Retinal pigment epithelial cell (primary cell): ENCODE data around the gene FDX2.

ENCODE experiments used
- DNase-seq: peaks from one replicate; pipeline ENCODE4 v3.0.0-alpha.2; 2010; ENCODE audit warnings: low read depth
- H3K4me3 ChIP-seq: 2 replicates; pipeline ENCODE4 v1.5.1; 2011; ENCODE audit warnings: mild to moderate bottlenecking, low read length, control low read depth, moderate library complexity
- TF ChIP-seq, protein P1 (sequence below): conservative IDR thresholded peaks from 2 replicates; pipeline ENCODE4 v1.5.1; 2011; ENCODE audit warnings: low read depth, low read length, control low read depth, inconsistent platforms

The FDX2 gene

DNA sequence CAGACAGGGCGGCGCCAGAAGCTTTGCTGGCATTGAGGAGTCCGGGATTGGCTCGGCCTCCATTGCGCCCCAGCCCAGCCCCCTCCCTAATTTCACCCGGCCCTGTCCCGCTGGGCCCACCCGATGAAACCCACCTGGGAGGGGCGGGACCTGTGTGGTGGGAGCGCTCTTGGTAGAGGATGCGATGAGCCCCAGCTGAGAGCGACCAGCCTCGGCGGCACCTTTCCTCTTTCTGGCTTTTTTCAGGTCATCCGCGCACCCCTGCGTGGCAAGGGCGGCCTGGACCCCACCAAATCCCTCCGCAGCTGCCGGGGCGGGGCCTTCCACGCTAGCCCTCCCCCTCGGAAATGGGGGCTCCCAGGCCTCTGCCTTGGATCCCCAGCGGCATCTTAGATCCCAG is 6.4 kb downstream of the FDX2 start, which contains the start of gene ZGLP1:
Gene ZGLP1, minus strand, starts transcription at position 393 of the 400 bp plus-strand sequence.
- TF ChIP-seq, protein P1, sequence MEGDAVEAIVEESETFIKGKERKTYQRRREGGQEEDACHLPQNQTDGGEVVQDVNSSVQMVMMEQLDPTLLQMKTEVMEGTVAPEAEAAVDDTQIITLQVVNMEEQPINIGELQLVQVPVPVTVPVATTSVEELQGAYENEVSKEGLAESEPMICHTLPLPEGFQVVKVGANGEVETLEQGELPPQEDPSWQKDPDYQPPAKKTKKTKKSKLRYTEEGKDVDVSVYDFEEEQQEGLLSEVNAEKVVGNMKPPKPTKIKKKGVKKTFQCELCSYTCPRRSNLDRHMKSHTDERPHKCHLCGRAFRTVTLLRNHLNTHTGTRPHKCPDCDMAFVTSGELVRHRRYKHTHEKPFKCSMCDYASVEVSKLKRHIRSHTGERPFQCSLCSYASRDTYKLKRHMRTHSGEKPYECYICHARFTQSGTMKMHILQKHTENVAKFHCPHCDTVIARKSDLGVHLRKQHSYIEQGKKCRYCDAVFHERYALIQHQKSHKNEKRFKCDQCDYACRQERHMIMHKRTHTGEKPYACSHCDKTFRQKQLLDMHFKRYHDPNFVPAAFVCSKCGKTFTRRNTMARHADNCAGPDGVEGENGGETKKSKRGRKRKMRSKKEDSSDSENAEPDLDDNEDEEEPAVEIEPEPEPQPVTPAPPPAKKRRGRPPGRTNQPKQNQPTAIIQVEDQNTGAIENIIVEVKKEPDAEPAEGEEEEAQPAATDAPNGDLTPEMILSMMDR: no peak
- no peak within 1 kb of the TSS for H3K4me3 ChIP-seq
- no peak for DNase-seq

DNA sequence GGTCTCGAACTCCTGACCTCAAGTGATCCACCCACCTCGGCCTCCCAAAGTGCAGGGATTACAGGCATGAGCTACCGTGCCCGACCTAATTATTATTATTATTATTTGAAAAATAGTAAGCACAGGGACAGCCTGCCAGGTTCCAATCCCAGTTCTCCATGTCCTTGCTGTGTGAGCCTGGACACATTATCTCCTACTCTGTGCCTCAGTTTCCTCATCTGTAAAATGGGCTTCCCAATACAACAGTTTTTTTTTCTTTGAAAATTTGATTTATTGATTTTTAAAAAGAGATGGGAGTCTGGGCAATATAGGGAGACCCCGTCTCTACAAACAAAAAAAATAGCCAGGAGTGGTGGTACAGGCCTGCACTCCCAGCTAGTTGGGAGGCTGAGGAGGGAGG is 9.5 kb downstream of the FDX2 start:
- TF ChIP-seq, protein P1: no peak
- DNase-seq: no peak
- H3K4me3 ChIP-seq: no peak overlapping the region

DNA sequence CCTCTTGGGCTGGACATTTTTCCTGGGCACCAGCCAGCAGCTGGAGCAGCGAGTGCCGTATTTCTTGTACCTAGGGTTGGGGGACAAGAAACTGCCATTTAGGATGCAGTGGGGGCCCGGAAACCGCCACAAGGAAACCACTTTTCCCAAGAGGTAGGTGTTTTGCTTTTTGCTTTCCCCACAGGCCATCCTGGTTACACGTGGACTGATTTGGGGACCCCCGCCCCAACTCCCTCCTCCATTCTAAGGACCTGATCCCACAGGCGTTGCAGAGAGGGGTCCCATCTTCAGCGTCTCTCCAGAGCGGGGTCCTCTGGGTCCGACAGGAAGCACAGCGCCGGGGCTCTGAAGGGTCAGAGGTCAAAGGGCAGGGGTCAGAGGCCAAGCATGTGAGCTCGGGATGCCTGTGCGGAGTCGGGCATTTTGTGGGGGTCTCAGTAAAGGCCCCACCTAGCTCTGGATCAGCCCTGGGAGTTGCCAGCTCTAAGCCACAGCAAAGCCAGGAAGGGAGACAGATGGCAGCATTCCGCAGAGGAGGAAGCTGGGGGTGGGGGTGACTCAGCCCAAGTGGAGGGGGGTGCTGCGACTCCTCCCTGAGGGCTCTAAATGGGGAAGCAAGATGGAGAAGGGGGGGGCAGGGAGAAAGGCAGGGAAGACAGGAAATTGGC is 10.5 kb downstream of the FDX2 start:
- DNase-seq: no peak
- TF ChIP-seq, protein P1: no peak
- no peak overlapping the region for H3K4me3 ChIP-seq

DNA sequence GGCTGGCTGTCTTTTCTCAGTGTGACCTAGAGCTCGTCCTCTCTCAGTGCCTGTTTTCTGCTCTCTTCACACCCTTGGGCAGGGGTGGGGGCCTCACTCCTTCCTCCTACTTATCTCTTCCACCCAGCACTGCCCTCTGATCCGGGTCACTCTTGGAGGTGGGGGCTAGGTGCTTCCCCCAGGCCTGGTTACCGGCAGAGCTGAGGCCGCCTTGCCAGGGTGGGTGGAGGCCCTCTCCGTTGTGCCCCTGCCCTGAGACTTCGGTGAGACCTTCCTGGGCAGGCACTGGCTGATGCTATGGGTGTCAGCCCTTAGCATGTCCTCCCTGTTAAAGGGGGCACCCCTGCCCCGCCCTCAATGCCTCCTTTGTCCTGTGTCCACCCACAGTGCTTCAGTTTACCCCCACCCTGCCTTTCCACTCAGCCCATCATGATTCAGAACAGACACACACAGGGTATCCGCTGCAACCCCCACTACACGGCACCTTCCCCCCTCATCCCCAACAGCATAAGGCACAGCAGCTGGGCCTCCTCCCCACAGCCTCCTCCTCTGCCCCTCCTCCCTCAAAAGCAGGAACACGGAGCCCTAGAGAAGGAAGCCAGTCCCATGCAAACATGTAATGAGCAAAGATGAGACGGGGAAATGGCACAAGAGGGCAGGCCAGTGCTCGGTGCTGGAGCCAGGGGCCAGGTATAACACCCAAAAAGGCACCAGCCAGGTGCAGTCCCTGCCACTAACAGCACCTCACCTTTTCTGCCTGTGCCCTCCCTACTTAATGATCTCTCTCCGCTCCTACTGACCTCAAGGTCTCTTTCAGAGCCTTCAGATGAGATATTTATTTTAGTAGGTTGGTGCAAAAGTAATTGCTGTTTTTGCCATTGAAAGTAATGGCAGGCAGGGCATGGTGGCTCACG is 16.0 kb downstream of the FDX2 start:
- TF ChIP-seq, protein P1: no peak
- no peak overlapping the region for H3K4me3 ChIP-seq
- no peak for DNase-seq

DNA sequence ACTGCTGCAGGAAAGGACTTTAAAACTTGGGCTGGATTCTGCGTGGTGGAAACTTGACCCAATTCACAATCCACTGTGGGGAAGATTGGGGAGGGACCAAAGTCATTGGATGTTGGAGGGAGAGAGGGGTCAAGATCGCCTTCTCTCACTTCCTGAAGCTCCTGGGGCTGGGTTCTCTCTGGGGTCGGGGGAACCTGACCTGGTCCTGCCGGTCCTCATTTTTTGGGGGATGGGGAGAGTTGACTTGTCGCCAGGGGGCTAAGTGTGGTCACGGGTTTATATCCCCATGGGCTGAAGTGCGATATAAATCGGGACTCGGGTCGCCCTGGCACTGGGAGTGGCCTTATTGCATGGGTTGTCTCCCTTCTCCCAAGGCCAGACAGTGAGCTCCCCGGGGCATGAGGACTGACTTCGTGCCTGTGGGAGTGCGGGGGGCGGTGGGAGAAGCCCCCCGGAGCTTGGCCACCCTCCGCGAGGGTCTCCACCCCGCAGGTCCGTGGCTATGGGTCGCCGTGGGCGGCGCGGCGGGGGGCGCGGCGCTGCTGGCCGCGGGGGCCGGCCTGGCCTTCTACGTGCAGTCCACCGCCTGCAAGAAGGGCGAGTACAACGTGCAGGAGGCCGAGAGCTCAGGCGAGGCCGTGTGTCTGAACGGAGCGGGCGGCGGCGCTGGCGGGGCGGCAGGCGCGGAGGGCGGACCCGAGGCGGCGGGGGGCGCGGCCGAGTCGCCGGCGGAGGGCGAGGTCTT is 19.8 kb downstream of the FDX2 start:
- DNase-seq: no peak
- H3K4me3 ChIP-seq: no peak overlapping the region
- TF ChIP-seq, protein P1: no peak

DNA sequence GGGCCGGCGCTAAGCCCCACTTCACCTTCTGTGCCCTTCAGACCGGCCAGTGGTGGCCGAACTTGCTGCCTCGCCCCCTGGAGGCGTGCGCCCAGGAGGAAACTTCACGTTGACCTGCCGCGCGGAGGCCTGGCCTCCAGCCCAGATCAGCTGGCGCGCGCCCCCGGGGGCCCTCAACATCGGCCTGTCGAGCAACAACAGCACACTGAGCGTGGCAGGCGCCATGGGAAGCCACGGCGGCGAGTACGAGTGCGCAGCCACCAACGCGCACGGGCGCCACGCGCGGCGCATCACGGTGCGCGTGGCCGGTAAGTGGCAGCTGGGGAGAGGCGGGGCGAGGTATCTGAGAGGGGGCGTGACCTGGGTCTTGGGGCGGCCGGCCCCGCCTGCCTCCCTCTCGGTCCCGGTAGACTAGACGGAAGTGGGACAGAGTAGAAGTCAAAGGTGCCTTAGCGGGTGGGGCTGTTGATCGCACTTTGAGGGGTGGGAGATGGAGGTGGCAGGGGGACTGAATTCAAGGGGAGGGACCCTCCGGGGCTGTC is 20.4 kb downstream of the FDX2 start:
- no peak overlapping the region for H3K4me3 ChIP-seq
- TF ChIP-seq, protein P1: peak; percentile 18
- DNase-seq: no peak
